ENCODE results near the gene OMA1.

OMA1 gene

GRCh38 chr1:58460469-58460868 lies 86.1 kb downstream of the OMA1 start:
- DNase-seq (ENCODE audit: extremely low spot score): no peak
- CTCF ChIA-PET: no interaction called here
- TF ChIP-seq FOXA1 (IDR thresholded peaks at IDR 0.05) (no peak), BHLHE40 (IDR thresholded peaks at IDR 0.05; ENCODE audit: borderline replicate concordance) (no peak), SUZ12 (IDR thresholded peaks at IDR 0.05) (no peak), FOXM1 (IDR thresholded peaks at IDR 0.05; ENCODE audit: borderline replicate concordance) (no peak), CTBP1 (IDR thresholded peaks at IDR 0.05; ENCODE audit: borderline replicate concordance) (no peak), TARDBP (IDR thresholded peaks at IDR 0.05) (no peak), NFRKB (IDR thresholded peaks at IDR 0.05) (no peak), L3MBTL2 (conservative IDR thresholded peaks at IDR 0.05) (no peak), FOXK2 (IDR thresholded peaks at IDR 0.05) (no peak), ELF4 (IDR thresholded peaks at IDR 0.05) (no peak), ZNF384 (IDR thresholded peaks at IDR 0.05) (no peak), LEF1 (IDR thresholded peaks at IDR 0.05; ENCODE audit: borderline replicate concordance) (no peak), HDGF (IDR thresholded peaks at IDR 0.05; ENCODE audit: borderline replicate concordance) (no peak), ARNT (IDR thresholded peaks at IDR 0.05) (no peak)
- TF ChIP-seq, protein P1, sequence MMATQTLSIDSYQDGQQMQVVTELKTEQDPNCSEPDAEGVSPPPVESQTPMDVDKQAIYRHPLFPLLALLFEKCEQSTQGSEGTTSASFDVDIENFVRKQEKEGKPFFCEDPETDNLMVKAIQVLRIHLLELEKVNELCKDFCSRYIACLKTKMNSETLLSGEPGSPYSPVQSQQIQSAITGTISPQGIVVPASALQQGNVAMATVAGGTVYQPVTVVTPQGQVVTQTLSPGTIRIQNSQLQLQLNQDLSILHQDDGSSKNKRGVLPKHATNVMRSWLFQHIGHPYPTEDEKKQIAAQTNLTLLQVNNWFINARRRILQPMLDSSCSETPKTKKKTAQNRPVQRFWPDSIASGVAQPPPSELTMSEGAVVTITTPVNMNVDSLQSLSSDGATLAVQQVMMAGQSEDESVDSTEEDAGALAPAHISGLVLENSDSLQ (IDR thresholded peaks at IDR 0.05): no peak
- POLR2A ChIA-PET: no interaction called here

- CTCF ChIA-PET: no interaction called here
- no peak for DNase-seq (ENCODE audit: extremely low spot score)
- TF ChIP-seq CTBP1 (IDR thresholded peaks at IDR 0.05; ENCODE audit: borderline replicate concordance): no peak
- no peak for TF ChIP-seq FOXA1 (IDR thresholded peaks at IDR 0.05)
- POLR2A ChIA-PET: no interaction called here
Observed at GRCh38 chr1:58459911-58460310, 86.6 kb downstream of the OMA1 start.

GRCh38 chr1:58457023-58457635 lies 89.4 kb downstream of the OMA1 start:
- TF ChIP-seq, protein P1 (IDR thresholded peaks at IDR 0.05): no peak
- TF ChIP-seq CTBP1 (IDR thresholded peaks at IDR 0.05; ENCODE audit: borderline replicate concordance) (no peak), ELF4 (IDR thresholded peaks at IDR 0.05) (no peak), ZNF384 (IDR thresholded peaks at IDR 0.05) (no peak), L3MBTL2 (conservative IDR thresholded peaks at IDR 0.05) (no peak), NFRKB (IDR thresholded peaks at IDR 0.05) (no peak), SUZ12 (IDR thresholded peaks at IDR 0.05) (no peak), BHLHE40 (IDR thresholded peaks at IDR 0.05; ENCODE audit: borderline replicate concordance) (no peak), FOXA1 (IDR thresholded peaks at IDR 0.05) (no peak), ARNT (IDR thresholded peaks at IDR 0.05) (no peak), FOXK2 (IDR thresholded peaks at IDR 0.05) (no peak), FOXM1 (IDR thresholded peaks at IDR 0.05; ENCODE audit: borderline replicate concordance) (no peak), HDGF (IDR thresholded peaks at IDR 0.05; ENCODE audit: borderline replicate concordance) (no peak), SP1 (IDR thresholded peaks at IDR 0.05) (no peak), LEF1 (IDR thresholded peaks at IDR 0.05; ENCODE audit: borderline replicate concordance) (no peak), TARDBP (IDR thresholded peaks at IDR 0.05) (no peak)
- POLR2A ChIA-PET: no interaction called here
- no peak for DNase-seq (ENCODE audit: extremely low spot score)
- CTCF ChIA-PET: no interaction called here

GRCh38 chr1:58456470-58456869 lies 90.1 kb downstream of the OMA1 start:
- CTCF ChIA-PET: no interaction called here
- no peak for DNase-seq (ENCODE audit: extremely low spot score)
- POLR2A ChIA-PET: no interaction called here
- TF ChIP-seq FOXK2 (IDR thresholded peaks at IDR 0.05) (no peak), BHLHE40 (IDR thresholded peaks at IDR 0.05; ENCODE audit: borderline replicate concordance) (no peak), LEF1 (IDR thresholded peaks at IDR 0.05; ENCODE audit: borderline replicate concordance) (no peak), ARNT (IDR thresholded peaks at IDR 0.05) (no peak), HDGF (IDR thresholded peaks at IDR 0.05; ENCODE audit: borderline replicate concordance) (no peak), SUZ12 (IDR thresholded peaks at IDR 0.05) (no peak), SP1 (IDR thresholded peaks at IDR 0.05) (no peak), ZNF384 (IDR thresholded peaks at IDR 0.05) (no peak), CTBP1 (IDR thresholded peaks at IDR 0.05; ENCODE audit: borderline replicate concordance) (no peak), L3MBTL2 (conservative IDR thresholded peaks at IDR 0.05) (no peak), FOXM1 (IDR thresholded peaks at IDR 0.05; ENCODE audit: borderline replicate concordance) (no peak), NFRKB (IDR thresholded peaks at IDR 0.05) (no peak), TARDBP (IDR thresholded peaks at IDR 0.05) (no peak), ELF4 (IDR thresholded peaks at IDR 0.05) (no peak), FOXA1 (IDR thresholded peaks at IDR 0.05) (no peak)
- TF ChIP-seq, protein P1 (IDR thresholded peaks at IDR 0.05): no peak

DNA sequence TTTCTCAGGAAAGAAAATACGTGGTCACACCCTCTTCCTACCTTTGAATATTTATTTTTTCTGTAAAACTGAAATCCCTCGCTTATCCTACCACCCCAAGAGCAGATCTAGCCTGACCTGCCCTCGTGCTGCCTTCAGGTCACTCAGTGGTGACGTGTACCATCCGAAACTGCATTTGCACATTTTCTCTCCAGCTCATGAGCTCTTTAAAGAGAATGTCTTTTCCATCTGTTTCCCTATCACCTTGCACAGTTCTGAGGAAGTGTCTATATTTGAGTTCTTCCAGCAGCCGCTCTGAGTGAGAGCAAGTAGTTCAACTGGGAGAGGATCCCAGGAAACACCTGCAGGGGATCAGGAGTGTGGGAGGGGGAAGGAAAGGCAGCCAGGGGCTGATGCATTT lies 91.7 kb downstream of the OMA1 start:
- CTCF ChIA-PET: no interaction called here
- POLR2A ChIA-PET: no interaction called here
- no peak for DNase-seq (ENCODE audit: extremely low spot score)
- TF ChIP-seq TARDBP (IDR thresholded peaks at IDR 0.05) (no peak), ZNF384 (IDR thresholded peaks at IDR 0.05) (no peak), LEF1 (IDR thresholded peaks at IDR 0.05; ENCODE audit: borderline replicate concordance) (no peak), SUZ12 (IDR thresholded peaks at IDR 0.05) (no peak), ARNT (IDR thresholded peaks at IDR 0.05) (no peak), FOXM1 (IDR thresholded peaks at IDR 0.05; ENCODE audit: borderline replicate concordance) (no peak), HDGF (IDR thresholded peaks at IDR 0.05; ENCODE audit: borderline replicate concordance) (no peak), CTBP1 (IDR thresholded peaks at IDR 0.05; ENCODE audit: borderline replicate concordance) (no peak), NFRKB (IDR thresholded peaks at IDR 0.05) (no peak), FOXA1 (IDR thresholded peaks at IDR 0.05) (no peak), BHLHE40 (IDR thresholded peaks at IDR 0.05; ENCODE audit: borderline replicate concordance) (no peak), FOXK2 (IDR thresholded peaks at IDR 0.05) (no peak), SP1 (IDR thresholded peaks at IDR 0.05) (no peak)
- TF ChIP-seq, protein P1 (IDR thresholded peaks at IDR 0.05): no peak
